Choroid plexus epithelial cell (primary cell): Measurements from ENCODE around the gene HEPHL1.
A peak's percentile ranks its signal among the peaks of the same experiment; 100 is the strongest.

Experiments used
- DNase-seq: peaks from one replicate; pipeline ENCODE4 v3.0.0-alpha.2; 2010; ENCODE audit warnings: low read depth
- H3K4me3 ChIP-seq: 2 replicates; pipeline ENCODE4 v1.5.1; 2011; ENCODE audit warnings: low read depth, mild to moderate bottlenecking, control low read depth, low read length, moderate library complexity
- TF ChIP-seq, protein P1 (sequence below): conservative IDR thresholded peaks from 2 replicates; pipeline ENCODE4 v1.5.1; 2011; ENCODE audit warnings: low read depth, mild to moderate bottlenecking, control low read depth, inconsistent platforms, low read length, moderate library complexity

HEPHL1 gene

DNA sequence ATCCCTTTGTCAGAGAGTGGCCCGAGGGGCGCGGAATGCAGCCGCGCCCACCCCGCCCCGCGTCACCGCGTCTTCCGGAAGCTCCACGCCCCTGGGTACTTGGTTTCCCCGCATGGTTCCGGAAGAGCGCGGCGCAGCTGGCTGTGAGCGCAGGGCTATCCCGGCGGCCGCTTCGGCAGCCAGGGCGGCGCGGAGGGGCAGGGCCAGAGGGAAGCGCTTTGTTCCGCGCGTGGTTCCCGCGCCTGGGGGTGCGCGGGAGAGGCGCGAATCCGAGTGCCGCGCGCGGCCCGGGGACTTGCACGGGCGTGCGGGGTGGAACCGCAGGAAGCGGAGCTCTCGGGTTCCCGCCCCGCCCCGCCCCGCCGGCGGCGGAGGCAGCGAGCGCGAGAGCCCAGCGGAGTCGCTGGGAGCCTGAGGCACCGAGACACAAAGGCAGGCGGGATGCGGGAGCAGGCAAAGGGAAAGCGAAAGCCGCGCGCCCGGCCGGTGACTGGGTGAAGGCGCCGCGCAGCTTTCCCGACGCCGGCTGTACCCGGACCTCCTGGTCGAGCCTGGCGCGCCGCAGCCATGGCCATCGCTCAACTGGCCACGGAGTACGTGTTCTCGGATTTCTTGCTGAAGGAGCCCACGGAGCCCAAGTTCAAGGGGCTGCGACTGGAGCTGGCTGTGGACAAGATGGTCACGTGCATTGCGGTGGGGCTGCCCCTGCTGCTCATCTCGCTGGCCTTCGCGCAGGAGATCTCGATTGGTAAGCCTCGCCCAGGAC is 107.8 kb downstream of the HEPHL1 start, which contains the start of gene PANX1:
PANX1 (plus strand) TSS at position 96 of the 766 bp plus-strand sequence; CDS start at position 568, 472 bp downstream.
- DNase-seq = peak; percentile 82
- H3K4me3 ChIP-seq = peak within 1 kb of the TSS; percentile 88
- TF ChIP-seq, protein P1, sequence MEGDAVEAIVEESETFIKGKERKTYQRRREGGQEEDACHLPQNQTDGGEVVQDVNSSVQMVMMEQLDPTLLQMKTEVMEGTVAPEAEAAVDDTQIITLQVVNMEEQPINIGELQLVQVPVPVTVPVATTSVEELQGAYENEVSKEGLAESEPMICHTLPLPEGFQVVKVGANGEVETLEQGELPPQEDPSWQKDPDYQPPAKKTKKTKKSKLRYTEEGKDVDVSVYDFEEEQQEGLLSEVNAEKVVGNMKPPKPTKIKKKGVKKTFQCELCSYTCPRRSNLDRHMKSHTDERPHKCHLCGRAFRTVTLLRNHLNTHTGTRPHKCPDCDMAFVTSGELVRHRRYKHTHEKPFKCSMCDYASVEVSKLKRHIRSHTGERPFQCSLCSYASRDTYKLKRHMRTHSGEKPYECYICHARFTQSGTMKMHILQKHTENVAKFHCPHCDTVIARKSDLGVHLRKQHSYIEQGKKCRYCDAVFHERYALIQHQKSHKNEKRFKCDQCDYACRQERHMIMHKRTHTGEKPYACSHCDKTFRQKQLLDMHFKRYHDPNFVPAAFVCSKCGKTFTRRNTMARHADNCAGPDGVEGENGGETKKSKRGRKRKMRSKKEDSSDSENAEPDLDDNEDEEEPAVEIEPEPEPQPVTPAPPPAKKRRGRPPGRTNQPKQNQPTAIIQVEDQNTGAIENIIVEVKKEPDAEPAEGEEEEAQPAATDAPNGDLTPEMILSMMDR = no peak

DNA sequence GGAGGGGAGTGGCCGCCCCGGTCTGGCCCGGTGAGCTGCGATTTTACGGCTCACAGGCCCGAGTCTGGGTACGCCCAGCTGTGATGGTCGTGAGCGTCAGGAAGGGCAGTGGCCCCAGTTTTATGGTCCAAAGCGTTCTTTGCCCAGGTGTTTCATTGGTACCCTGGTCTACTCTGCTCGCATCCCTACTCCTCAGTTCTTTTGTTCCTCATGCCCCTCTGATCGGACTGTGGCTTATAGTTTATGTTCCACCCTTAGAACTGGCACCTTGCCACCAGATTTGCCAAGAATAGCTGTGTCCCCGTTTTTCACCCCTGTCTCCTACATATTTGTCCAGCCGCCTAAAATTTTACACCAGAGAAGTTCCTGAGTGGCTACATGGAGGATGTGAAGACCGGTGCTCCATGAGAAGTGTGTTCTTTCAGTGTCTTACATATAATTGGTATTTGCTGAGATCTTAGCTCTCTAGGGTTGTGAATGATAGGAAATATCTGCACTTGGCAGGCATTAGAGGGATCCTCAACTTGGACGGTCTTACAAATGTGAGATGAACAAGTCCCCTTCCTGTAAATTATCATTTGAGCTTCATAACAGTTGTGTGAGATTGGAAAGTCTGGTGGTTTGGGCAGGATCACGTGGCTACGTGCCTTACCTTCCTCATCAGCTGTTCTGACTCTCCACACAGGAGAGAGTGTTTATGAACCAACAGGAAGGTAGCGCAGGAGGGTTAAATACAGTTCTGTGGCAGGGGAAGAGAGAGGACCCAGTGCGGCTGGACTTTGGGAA is 108.6 kb downstream of the HEPHL1 start:
- peak overlapping the region; percentile 88 for H3K4me3 ChIP-seq
- DNase-seq = no peak
- TF ChIP-seq, protein P1 = no peak

DNA sequence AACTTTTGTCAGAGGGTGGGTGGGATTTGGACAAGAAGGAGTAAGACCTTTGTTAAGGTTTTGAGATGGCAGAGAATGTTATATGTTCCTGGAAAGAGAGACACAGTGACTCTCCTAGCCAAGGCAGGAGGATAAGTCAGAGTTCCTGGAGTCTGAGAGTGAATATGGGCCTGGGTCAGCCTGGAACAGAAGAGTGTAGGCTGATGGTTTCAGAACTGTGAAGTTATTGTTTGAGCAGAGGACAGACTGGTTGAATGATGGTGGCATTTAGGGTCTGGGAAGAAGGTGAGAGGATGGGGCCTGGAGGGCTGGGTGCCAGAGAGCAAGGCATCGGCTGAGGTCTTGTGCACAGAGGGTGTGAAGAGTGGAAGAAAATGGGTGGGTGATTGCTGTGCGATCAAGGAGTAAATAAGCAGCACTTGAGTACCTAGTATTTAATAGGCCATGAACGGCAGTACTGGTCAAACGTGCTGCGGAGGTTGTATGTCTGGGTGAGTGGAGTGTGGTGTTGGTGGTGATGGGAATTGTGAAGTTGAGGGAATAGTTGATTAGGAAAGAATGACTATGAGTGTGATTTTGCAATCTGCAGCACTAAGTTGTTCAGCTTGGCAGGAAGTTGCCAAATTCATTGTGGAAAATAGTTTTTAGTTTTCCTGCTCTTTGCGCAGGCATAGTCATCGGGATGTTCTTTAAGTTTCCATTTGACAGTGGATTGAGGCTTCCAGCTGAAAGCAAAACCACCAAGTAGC is 109.3 kb downstream of the HEPHL1 start:
- TF ChIP-seq, protein P1 = no peak
- DNase-seq = peak; percentile 94

DNA sequence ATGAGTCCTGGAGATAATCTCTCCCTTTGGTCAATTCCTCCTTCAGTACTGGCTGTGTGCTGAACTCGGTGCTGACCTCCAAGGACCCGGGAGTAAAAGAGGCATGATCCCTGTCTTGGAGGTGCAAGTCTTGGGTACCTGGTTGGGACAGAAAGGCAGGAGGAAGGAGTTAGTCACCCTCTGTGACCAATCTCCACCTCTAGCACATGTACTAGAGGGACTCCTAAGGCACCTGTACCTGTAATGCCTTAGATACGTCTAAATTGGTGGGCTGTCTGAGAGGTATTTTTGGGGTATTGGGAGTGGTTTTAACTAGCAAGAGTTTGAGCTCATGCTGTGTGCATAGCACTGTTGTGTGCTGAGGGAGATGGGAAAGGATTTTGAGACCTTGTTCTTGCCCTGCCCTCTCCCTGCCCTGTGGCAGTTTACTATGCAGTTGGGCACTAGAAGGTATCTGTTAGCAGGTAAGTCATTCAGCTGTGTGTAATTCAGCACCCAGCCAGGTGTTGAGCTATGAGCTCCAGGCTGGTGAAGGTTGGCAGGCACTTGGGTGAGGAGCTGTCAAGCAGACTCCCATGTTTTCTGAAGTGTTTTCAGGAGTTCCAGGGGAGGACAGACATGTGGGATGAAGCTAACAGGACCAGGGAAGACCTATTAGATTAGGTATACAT is 110.0 kb downstream of the HEPHL1 start:
- H3K4me3 ChIP-seq = peak overlapping the region; percentile 88
- no peak for DNase-seq
- TF ChIP-seq, protein P1 = no peak

More for the DNA sequence above, 109.3 kb downstream of the HEPHL1 start:
- H3K4me3 ChIP-seq = peak overlapping the region; percentile 88

DNA sequence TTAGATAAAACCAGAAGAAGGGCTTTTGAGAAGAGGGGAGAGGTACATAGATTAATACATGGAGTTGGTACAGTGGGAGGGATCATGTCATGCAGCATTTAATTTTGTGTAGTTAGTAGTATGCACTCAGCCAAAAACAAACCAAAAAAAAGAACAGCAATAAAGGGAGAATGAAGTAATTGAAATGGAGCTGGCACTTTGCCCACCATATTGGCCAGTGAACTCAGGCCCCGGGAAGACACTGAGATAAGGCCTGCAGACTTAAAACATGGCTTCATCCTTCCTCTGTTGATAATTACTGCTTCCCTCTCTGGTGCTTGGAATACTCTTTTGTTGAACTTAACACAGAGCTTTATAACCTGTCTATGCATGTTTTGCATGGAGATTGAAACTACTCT is 110.6 kb downstream of the HEPHL1 start:
- DNase-seq = peak; percentile 58
- TF ChIP-seq, protein P1 = no peak
- H3K4me3 ChIP-seq = no peak overlapping the region

DNA sequence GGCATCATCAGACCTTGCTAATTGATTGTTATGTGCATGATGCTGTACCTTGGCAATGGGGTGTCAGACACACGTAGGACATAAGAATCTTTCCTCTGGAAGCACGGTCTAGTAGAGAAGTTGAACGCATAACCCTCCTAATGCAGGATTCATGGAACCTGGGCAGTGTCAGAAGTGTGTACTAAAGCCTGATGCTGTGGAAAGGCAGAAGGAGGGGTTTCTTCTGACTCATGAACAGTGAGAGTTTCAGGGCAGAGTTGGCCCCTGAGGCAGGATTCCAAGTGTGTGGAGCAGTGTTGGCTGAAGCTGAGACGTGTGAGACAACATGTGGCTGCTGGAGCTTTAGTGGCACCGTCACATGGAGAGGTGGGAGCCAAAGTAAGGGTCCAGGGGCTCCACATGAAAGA is 111.0 kb downstream of the HEPHL1 start:
- no peak overlapping the region for H3K4me3 ChIP-seq
- DNase-seq = peak; percentile 86
- TF ChIP-seq, protein P1 = no peak
